Measurements from ENCODE around the gene FOXN1.
"Not testable (repeated sequence)": the region's sequence is repeated elsewhere in the genome, so short reads cannot be mapped to it uniquely, and the experiment has no call there.

FOXN1 gene, protein sequence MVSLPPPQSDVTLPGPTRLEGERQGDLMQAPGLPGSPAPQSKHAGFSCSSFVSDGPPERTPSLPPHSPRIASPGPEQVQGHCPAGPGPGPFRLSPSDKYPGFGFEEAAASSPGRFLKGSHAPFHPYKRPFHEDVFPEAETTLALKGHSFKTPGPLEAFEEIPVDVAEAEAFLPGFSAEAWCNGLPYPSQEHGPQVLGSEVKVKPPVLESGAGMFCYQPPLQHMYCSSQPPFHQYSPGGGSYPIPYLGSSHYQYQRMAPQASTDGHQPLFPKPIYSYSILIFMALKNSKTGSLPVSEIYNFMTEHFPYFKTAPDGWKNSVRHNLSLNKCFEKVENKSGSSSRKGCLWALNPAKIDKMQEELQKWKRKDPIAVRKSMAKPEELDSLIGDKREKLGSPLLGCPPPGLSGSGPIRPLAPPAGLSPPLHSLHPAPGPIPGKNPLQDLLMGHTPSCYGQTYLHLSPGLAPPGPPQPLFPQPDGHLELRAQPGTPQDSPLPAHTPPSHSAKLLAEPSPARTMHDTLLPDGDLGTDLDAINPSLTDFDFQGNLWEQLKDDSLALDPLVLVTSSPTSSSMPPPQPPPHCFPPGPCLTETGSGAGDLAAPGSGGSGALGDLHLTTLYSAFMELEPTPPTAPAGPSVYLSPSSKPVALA

DNA sequence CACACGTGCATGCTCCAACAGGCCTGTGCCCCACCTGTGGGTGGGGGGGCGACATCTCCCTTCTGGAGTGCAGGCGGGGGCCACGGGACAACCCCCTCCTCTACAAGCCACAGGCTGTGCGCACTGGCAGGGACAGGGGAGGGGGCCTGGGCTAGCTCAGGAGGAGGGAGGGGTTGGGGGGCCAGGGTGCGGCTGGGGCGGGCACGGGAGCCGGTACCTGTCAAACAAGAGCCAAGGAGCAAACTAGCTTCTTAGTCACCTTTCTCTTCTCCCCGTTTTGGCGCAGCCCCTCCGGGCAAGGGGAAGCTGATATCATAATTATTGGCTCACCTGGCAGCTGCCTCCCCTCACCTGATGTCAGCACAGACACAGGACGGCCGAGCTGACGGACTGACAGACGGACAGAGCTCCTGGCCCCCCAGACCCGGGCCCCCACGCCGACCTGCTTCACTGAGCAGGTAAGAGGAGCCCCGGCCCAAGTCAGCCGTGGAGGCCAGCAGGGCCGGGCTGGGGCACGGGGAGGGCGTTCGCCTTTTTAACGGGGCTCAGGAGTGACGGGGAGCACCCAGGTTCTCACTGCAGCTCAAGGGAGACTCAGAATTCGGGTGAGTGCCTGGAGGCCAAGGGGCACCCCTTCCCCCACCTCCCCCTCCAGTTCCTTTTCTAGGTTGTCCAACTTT, at the start of gene FOXN1:
Gene FOXN1, plus strand, starts transcription at position 363 of the 680 bp plus-strand sequence. CDS start 17,622 bp downstream, outside the sequence.
- DNase-seq: no peak

DNA sequence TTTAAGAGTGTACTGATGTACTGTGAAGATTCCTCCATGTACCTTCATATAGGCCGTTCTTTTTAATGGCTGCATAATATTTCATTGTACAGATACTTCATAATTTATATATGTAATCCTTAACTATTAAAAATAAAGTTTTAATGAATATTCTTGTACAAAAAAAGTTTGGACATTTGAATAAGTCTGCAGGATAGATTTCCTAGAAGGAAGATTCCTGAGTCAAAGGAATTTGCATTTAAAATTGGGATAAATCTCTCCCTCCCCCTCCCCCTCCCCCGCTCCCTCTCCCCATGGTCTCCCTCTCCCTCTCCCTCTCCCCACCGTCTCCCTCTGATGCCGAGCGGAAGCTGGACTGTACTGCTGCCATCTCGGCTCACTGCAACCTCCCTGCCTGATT, 48.3 kb upstream of the FOXN1 start:
- no peak for DNase-seq

DNA sequence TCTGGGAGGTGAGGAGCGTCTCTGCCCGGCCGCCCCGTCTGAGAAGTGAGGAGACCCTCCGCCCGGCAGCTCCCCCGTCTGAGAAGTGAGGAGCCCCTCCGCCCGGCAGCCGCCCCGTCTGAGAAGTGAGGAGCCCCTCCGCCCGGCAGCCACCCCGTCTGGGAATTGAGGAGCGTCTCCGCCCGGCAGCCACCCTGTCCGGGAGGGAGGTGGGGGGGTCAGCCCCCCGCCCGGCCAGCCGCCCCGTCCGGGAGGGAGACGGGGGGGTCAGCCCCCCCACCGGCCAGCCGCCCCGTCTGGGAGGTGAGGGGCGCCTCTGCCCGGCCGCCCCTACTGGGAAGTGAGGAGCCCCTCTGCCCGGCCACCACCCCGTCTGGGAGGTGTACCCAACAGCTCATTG, 47.3 kb upstream of the FOXN1 start:
- DNase-seq: not testable (repeated sequence)

DNA sequence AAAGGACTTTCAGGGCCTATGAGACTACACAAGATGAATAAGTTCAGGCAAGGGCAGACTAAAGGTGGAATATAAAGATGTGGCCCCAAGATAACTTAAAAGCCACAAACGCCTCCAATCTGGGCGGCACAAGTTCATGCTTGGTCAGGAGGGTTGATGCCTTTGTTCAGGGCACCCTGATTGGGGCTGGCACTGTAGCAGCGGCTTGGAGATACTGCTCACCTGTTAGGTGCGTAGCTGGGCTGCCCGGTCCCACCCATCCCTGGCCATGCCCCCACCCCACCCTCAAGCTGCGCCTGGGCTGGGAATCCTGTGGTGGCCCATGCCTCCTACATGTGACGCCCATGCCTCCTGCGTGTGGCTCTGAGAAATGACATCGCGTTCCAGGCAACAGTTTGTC, 45.2 kb upstream of the FOXN1 start:
- DNase-seq: no peak

DNA sequence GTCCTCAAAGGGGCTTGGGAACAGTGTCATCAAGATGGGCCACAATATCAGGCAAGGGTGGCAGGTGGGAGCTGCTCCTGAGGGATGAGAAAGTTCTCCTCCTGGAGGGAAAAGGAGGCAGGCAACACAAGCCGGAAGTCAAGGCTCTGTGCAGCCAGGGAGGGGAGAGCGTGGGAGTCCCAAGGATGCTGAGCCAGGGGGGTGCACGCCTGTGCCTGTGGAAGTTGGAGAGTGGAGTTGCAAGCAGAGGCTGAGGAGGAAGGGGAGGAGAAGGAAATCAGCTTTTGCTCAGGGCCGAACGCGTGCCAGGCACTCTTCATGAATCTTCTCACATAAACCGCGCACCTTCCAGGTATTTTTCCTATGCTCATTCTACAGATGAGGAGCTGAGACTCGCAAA, 40.1 kb upstream of the FOXN1 start:
- no peak for DNase-seq

DNA sequence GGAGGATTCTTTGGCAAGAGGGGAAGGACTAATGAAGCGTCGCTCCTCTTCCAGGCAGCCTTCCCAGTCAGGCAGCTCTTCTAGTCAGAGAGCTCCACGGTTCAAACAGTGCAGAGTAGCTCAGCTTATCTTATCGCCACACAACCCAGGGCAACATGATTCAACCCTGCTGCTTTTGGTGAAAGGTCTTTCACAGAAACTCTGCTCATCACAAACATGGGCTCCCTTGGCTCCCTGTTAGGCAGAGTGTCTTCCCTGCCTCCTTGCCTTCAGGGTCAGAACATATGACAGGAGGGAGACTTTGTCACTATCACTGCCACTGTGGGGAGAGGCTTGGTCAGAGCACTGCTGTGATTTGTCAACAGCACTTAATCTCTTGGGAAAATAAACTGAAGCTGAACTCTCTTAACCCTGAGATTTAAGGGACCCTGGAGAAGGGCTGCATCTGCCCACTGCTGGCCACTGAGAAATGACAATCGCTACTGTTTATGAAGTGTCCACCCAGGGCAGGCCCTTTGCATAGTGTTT, 39.6 kb upstream of the FOXN1 start:
- no peak for DNase-seq

DNA sequence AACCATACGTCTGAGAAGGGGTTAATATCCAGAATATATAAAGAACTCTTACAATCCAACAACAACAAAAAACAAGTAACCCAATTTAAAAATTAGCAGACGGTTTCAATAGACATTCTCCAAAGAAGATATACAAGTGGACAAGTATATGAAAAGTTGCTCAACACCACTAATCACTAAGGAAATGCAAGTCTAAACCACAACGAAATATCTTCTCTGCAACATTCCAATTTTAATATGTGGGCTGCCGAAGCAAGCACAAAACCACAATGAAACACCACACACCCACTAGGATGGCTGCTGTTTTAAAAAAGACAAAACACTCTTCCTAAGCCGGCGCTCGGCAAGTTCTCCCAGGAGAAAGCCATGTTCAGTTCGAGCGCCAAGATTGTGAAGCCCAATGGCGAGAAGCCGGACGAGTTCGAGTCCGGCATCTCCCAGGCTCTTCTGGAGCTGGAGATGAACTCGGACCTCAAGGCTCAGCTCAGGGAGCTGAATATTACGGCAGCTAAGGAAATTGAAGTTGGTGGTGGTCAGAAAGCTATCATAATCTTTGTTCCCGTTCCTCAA, 38.6 kb upstream of the FOXN1 start:
- DNase-seq: no peak

DNA sequence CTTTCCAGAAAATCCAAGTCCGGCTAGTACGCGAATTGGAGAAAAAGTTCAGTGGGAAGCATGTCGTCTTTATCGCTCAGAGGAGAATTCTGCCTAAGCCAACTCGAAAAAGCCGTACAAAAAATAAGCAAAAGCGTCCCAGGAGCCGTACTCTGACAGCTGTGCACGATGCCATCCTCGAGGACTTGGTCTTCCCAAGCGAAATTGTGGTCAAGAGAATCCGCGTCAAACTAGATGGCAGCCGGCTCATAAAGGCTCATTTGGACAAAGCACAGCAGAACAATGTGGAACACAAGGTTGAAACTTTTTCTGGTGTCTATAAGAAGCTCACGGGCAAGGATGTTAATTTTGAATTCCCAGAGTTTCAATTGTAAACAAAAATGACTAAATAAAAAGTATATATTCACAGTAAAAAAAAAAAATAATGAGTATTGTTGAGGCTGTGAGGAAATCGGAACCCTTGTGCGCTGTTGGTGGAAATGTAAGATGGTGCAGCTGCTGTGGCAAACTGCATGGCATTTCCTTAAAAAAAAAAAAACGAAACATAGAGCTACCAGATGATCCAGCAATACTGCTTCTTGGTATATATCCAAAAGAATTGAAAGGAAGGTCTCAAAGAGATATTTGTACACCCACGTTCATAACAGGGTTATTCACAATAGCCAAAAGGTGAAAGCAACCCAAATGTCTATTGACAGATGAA, 38.0 kb upstream of the FOXN1 start:
- DNase-seq: not testable (repeated sequence)

DNA sequence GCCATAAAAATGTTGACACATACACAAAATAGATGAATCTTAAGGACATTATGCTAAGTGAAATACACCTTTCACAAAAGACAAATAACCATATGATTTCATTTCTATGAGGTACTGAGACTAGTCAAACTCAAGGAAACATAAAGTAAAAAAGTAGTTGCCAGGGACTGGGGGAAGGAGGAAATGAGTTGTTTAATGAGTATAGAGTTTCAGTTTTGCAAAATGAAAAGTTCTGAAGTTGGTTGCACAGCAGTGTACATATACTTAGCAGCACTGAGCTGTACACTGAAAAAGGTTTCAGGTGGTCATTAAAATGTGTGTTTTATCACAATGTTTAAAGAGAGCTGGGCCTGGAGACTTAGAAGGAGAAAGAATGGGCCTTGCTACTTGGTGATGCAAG, 37.4 kb upstream of the FOXN1 start:
- no peak for DNase-seq

DNA sequence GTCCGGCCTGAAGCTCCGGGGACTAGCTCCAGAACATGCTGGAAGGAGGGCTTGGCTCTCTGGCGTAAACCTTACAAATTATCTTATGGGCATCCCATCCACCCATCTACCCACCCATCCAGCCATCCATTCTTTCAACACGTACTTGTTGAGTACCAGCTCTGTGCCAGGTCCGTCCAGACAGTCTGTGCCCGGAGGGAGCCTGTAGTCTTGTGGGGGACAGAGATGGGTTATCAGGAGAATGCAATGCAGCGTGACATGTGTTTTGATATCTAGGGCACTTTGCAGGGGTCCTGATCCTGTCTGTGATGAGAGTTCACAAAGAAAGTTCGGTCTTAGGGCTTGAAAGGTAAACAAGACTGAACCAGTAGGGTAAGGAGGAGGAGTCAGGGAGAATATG, 36.8 kb upstream of the FOXN1 start:
- DNase-seq: no peak

DNA sequence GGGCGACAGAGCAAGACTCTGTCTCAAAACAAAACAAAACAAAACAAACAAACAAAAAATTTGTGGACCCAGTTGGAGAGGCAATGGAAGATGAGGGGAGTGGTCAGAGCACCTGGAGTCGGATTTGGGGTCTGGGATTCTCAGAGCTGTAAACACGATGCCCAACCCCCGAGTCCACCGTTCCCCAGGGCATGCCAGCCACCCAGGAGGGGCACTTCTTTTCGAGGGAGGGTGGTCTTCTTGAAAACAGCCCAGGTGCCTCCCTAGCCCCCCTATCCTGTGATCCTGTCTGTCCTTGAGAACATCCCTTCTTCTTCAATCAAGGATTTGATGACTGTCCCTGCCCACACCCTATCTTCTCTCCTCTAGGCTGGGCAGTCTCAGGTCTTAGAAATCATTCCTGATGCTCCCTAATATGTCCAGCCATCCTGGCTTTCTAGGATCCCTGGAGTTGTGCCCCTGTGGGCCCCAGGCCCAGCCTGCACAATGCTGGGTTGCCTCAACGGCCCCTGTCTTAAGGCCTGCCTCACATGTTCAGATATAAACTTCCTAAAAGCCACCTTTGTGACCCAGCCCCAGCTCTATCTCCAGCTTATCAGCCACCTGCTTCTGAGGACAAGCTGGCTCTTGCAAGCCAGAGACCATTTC, 35.8 kb upstream of the FOXN1 start:
- DNase-seq: no peak

DNA sequence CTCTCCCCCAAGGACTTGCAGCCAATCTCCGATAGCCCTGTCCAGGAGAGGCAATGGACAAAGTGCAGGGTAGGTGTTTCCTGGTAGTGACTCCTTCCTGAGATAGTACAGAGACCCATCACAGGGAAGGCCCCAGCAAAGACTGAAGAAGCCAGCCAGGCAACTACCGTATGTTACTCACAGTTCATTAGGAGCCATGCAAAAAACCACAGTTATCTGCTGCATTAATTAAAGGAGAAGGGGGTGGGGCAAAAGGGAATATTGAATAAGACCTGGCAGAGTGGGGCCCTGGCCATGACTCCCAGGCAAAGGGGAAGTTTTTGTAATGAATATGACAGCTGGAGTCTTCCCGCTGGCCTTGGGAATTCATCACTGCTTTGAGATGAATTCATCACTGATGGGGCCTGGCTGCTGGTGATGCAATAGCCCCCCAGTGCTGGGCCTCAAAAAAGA, 35.2 kb upstream of the FOXN1 start:
- DNase-seq: no peak

DNA sequence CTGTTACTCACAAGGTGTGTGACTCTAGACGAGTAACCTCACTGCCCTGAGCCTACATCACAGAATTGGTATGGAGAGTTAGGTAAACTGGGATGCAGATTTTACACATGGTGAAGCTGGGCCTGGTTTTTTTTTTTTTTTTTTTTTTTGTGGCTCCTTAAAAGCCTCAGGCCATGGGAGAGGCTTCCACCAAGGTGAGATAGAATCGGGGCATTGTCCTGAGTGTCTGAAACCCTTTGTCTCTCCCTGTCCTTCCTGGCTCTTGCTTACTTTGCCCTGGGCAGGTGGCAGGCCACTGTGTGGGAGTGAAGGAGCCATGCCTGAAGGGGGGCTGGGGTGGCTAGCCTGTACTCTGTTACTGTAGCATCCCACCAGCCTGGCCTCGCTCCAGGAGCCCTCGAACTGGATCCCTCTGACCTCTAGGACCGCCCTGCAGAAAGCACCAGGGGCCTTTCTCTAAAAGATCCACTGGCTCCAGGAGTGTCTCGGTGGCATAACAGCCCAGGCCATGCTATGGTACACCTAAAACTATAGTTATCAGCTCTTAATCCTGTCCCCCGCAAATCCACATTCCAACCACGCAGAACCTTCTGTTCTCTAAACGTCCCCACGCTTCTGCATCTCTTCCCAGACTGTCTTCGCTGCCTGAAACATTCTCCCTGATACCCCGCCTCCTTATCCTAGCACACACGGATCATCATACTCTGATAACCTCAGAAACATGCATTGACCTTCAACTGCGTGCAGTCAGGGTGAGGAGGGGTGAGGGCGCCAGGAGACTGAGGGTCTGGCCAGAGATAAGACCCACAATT, 34.4 kb upstream of the FOXN1 start:
- no peak for DNase-seq

DNA sequence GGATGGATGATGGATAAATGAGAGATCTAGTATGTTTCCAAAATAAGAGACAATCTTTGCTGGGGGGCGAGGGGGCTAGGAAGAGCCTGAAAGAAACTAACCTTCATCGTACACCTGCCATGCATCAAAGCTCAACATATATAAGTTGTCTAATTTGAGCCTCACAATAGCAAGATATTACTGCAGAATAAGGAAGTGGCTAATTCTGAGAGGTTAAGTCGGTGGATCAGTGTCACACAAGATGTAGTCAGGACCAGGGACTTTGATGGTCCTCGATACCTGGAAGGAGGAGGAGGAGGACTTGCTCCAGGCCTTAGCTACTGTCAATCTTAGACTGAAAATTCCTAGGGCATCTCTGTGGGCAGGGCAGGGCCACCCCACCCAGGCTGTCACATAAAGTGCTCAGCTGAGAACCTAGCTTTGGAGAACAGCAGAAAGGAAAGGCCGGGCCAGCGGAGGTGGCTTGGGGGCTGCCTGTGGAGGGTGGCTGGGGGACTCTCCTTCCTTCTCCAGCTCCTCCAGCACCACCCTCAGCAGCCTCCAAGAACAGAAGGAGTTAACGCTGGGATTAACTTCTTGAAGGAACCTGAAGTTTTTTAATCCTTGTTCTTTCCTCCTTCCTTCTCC, 33.2 kb upstream of the FOXN1 start:
- DNase-seq: no peak

DNA sequence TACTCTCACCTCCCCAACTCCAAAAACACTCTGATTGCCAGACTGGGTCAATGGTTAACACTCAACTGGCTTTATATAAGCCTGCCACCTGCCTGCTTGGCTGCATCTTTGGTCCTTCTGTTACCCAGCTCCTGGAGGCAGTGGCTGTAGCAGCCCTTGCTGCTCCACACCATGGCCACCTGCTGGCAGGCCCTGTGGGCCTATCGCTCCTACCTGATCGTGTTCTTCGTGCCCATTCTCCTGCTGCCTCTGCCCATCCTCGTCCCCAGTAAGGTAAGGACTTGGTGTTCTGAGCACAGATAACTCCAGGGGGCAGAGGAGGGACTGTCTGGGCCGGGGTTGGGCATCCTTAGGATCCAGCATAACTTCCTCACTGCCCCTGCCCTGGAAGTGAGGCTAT, 32.6 kb upstream of the FOXN1 start, which contains the start of gene SLC13A2:
Gene SLC13A2, plus strand, starts transcription at position 103 of the 400 bp plus-strand sequence. Its CDS starts 69 bp downstream, at position 172.
- DNase-seq: no peak

DNA sequence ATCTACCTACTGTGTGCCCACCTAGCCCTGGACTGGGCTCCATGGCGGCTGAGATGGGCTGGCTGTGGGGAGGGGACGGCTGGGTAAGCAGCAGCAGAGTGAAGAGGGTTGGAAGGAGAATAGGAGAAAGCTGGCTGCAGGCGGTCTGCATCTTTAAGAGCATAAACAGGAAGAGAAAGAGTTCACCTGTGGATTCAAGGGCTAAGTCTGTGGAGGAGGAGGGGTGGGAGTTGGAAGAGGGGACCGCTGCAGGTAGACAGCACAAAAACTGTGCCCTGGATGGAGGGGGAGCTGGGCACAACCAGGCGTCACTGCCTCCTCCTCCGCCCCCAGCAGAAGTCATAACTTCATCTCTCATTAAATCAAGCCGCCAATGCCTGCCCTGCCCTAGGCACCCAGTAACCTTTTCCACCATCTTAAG, 32.0 kb upstream of the FOXN1 start:
- DNase-seq: no peak

DNA sequence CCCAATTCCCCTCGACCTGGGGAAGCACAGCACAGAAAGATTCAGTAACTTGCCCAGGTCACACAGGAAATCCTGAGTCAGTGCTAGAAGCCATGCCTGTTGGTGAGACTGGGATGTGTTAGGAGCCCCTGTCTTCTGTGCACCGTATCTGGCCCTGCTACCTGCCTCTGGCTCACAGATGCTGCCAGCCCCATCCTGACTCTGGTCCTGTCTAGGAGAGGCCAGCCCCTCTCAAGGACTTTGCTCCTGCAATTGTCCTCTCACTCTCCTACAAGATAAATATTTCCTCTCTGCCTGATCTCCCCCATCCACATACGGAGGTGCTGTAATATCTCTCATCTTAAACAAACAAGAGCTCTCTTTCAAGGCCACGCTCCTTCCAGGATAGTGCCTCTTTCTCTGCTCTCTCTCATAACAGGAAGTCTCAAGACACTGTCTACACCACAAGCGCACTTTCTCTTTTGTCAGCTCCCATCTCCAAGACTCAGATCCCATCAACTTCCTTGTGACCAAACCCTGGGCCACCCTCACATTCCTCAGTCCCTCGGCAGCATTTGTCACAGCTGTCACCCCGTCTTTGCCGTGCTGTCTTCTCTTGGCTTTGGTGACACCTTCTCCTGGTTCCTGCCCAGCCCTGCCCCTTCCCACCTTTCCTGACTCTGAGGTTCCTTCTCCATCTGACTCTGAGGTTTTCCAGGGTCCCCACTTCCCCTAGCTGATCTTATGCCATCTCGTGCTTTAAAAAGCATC, 30.8 kb upstream of the FOXN1 start:
- no peak for DNase-seq

DNA sequence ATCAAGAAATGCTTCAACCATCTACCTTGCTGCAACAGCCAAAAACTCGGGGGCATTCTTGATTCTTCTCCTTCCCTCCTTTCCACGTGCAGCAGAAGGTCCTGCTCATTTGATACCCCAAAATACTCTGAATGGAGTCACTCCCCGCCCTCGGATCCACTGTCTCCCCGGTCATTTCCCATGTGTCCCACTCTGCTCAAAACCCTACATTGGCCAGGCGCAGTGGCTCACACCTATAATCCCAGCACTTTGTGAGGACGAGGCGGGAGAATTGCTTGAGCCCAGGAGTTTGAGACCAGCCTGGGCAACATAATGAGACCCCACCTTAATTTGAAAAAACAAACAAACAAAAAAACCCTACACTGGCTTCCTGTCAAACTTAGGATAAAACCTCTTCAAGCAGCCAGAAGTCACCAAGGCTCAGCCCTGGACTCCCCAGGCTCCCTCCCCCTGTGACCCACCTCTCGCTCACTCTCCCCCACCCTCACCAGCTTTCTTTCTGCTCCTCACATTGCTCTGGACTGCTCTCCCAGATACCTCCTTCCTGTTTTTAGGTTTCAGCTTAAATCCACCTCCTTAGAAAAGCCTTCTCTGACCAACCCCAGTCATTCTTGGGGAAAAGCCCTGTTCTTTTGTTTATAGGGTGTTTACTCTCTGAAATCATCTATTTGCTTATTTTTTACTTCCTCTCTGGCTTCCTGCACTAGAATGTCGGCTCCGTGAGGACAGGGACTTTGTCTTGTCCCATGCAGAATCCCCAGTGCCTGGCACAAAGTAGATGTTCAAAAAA, 29.9 kb upstream of the FOXN1 start:
- no peak for DNase-seq

DNA sequence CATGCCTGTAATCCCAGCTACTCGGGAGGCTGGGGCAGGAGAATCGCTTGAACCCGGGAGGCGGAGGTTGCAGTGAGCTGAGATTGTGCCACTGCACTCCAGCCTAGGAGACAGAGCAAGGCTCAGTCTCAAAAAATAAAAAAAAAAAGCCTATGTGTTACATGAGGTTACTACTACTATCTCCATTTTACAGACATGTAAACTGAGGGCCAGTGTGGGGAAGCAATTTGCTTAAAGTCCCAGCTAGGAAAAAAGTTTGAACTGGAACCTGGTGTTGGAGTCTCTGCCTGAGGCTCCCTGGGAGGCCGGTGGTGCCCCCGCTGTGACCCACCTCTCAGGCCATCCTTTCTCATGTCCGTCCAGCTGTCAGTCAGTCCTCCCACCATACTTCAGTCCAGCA, 28.2 kb upstream of the FOXN1 start:
- DNase-seq: no peak

Data from CD4-positive, alpha-beta T cell treated with Interleukin-1 beta for 1 hour (primary cell).